ENCODE measurements around the gene HTT.

GRCh38 chr4:3269991-3270611 lies 195.6 kb downstream of the HTT start:
- no peak for TF ChIP-seq POLR2A (IDR thresholded peaks at IDR 0.05)
- no peak for TF ChIP-seq CTCF (IDR thresholded peaks at IDR 0.05)
- TF ChIP-seq EP300 (IDR thresholded peaks at IDR 0.05): no peak
